Neuronal stem cell (in vitro differentiated cells): ENCODE data around the gene CEP85L.

Source experiments
- DNase-seq: peaks from one replicate; pipeline ENCODE4 v3.0.0-alpha.2; 2013; ENCODE audit warnings: low spot score
- H2AFZ ChIP-seq: one replicate; pipeline ENCODE4 v1.6.1; 2013; ENCODE audit warnings: mild to moderate bottlenecking, low read length, inconsistent platforms
- H2AK5ac ChIP-seq: 2 replicates; pipeline ENCODE4 v1.6.1; 2013; ENCODE audit warnings: low read depth, mild to moderate bottlenecking, inconsistent platforms, low read length, moderate library complexity, mixed read lengths
- H2BK120ac ChIP-seq: 2 replicates; pipeline ENCODE4 v1.6.1; 2013; ENCODE audit warnings: low read depth, mild to moderate bottlenecking, inconsistent platforms, low read length, moderate library complexity, mixed read lengths
- H2BK12ac ChIP-seq: one replicate; pipeline ENCODE4 v1.6.1; 2013; ENCODE audit warnings: low read length, inconsistent platforms
- H2BK15ac ChIP-seq: 2 replicates; pipeline ENCODE4 v1.6.1; 2013; ENCODE audit warnings: mild to moderate bottlenecking, low read length, inconsistent platforms, mixed read lengths
- H2BK5ac ChIP-seq: one replicate; pipeline ENCODE4 v1.6.1; 2013; ENCODE audit warnings: inconsistent platforms, mild to moderate bottlenecking, low read length, moderate library complexity
- H3K14ac ChIP-seq: one replicate; pipeline ENCODE4 v1.6.1; 2013; ENCODE audit warnings: low read length, inconsistent platforms
- H3K18ac ChIP-seq: 2 replicates; pipeline ENCODE4 v1.6.1; 2013; ENCODE audit warnings: low read length, inconsistent platforms
- H3K23ac ChIP-seq: 2 replicates; pipeline ENCODE4 v1.6.1; 2013; ENCODE audit warnings: low read depth, mild to moderate bottlenecking, mixed read lengths, low read length, inconsistent platforms; ENCODE audit not compliant: poor library complexity
- H3K27ac ChIP-seq: replicated peaks from 3 replicates; pipeline ENCODE4 v1.5.1; 2013; ENCODE audit warnings: low read length, inconsistent platforms
- H3K27me3 ChIP-seq, 3 experiments: 2 replicates each; pipeline ENCODE4 v1.6.1; 2013; ENCODE audit warnings: low read length in 3 of 3, mild to moderate bottlenecking in 2 of 3, inconsistent platforms in 1 of 3, low read depth in 1 of 3, mixed read lengths in 1 of 3, moderate library complexity in 1 of 3; ENCODE audit not compliant: control insufficient read depth in 3 of 3, insufficient read depth in 3 of 3
- H3K36me3 ChIP-seq, 2 donors: replicated peaks in 1 of 2; 2 replicates each; pipeline ENCODE4 v1.6.1; 2013; ENCODE audit warnings: low read length in 2 of 2; ENCODE audit not compliant: control insufficient read depth in 2 of 2, insufficient read depth in 2 of 2
- H3K4ac ChIP-seq: 2 replicates; pipeline ENCODE4 v1.6.1; 2013; ENCODE audit warnings: inconsistent platforms, mild to moderate bottlenecking, low read length, moderate library complexity
- H3K4me1 ChIP-seq, 2 donors: 1 replicate in 1 of 2; 2 replicates in 1 of 2; pipeline ENCODE4 v1.6.1; 2013; ENCODE audit warnings: low read length in 2 of 2, low read depth in 1 of 2; ENCODE audit not compliant: control insufficient read depth in 2 of 2, insufficient read depth in 1 of 2
- H3K4me2 ChIP-seq: one replicate; pipeline ENCODE4 v1.6.1; 2013; ENCODE audit warnings: mild to moderate bottlenecking, low read length, inconsistent platforms; ENCODE audit not compliant: insufficient read depth, poor library complexity, severe bottlenecking
- H3K4me3 ChIP-seq, 2 donors: 2 replicates each; pipeline ENCODE4 v1.5.1; 2013; ENCODE audit warnings: low read length in 2 of 2, mild to moderate bottlenecking in 2 of 2, inconsistent platforms in 1 of 2, moderate library complexity in 1 of 2
- H3K79me1 ChIP-seq: one replicate; pipeline ENCODE4 v1.6.1; 2013; ENCODE audit warnings: low read depth, mild to moderate bottlenecking, inconsistent platforms, low read length, moderate library complexity
- H3K9ac ChIP-seq: one replicate; pipeline ENCODE4 v1.6.1; 2013; ENCODE audit warnings: mild to moderate bottlenecking, low read depth, low read length, inconsistent platforms; ENCODE audit not compliant: poor library complexity
- H3K9me3 ChIP-seq, 2 donors: replicated peaks in 1 of 2; 2 replicates each; pipeline versions ENCODE3 to v1.6.1; 2013; ENCODE audit warnings: low read length in 2 of 2, mild to moderate bottlenecking in 2 of 2, inconsistent platforms in 1 of 2, low read depth in 1 of 2, mixed read lengths in 1 of 2, moderate library complexity in 1 of 2; ENCODE audit not compliant: control insufficient read depth in 2 of 2, insufficient read depth in 1 of 2
- H4K8ac ChIP-seq: one replicate; pipeline ENCODE4 v1.6.1; 2013; ENCODE audit warnings: low read depth, mild to moderate bottlenecking, inconsistent platforms, low read length, moderate library complexity
- H4K91ac ChIP-seq: one replicate; pipeline ENCODE4 v1.6.1; 2013; ENCODE audit warnings: low read length, low read depth, mild to moderate bottlenecking, inconsistent platforms; ENCODE audit not compliant: poor library complexity
- WGBS, 2 donors: extraction: QIAGEN DNeasy Blood & Tissue Kit; methylation state at CpG; one replicate each; pipeline ENCODE4 v1.1.7; 2013; ENCODE audit warnings: missing lambda C conversion rate in 2 of 2, mixed read lengths in 1 of 2; ENCODE audit not compliant: insufficient read length in 2 of 2, insufficient replicate concordance in 1 of 2; ENCODE audit errors: extremely low coverage in 2 of 2; 5-methylcytosine and 5-hydroxymethylcytosine counted together

The CEP85L gene

DNA sequence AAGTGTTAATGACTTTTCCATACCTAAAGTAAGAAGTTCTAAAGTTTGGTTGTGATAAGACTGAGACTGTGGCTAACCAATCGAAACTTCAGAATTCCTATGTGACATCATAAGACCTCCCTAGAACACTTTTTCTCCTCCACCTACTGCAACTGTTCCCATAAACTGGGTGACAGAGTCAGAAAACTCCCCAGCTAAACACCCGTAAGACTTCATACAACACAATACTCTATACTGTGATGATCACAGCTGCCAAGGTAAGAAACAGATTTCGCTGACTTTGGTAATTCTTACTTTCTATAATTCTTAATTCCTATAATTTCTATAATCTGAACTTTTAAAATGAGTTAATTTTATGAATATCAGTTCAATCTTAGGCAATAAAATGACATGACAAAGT lies 103.3 kb downstream of the CEP85L start, which contains the start of gene PLN:
TSS of gene PLN (plus strand) at position 161 of the 400 bp plus-strand sequence. CDS start 10,626 bp downstream, outside the sequence.
- no peaks in the 10 kb centered on the region for H3K4me1 ChIP-seq
- no peak within 1 kb of the TSS for H2BK15ac ChIP-seq
- no peak within 1 kb of the TSS for H3K14ac ChIP-seq
- no CpG with 5 or more reads among the region's 3 CpGs for WGBS, 2 donors
- no peak within 1 kb of the TSS for H4K8ac ChIP-seq
- no peak within 1 kb of the TSS for H3K4me2 ChIP-seq
- H3K79me1 ChIP-seq = no peaks in the 10 kb centered on the region
- H3K4ac ChIP-seq = no peak within 1 kb of the TSS
- H3K36me3 ChIP-seq = no peaks in the 10 kb centered on the region
- H3K9ac ChIP-seq = no peak within 1 kb of the TSS
- H4K91ac ChIP-seq = no peak within 1 kb of the TSS
- H3K27me3 ChIP-seq = no peaks in the 10 kb centered on the region
- no peak within 1 kb of the TSS for H2BK5ac ChIP-seq
- H2BK12ac ChIP-seq = no peak within 1 kb of the TSS
- no peak within 1 kb of the TSS for H3K23ac ChIP-seq
- H3K9me3 ChIP-seq = no peaks in the 10 kb centered on the region
- no peak within 1 kb of the TSS for H3K18ac ChIP-seq
- no peak for DNase-seq
- H2AFZ ChIP-seq = no peak within 1 kb of the TSS
- H3K27ac ChIP-seq = no peak within 1 kb of the TSS
- no peak within 1 kb of the TSS for H2AK5ac ChIP-seq
- H3K4me3 ChIP-seq = no peak within 1 kb of the TSS
- no peak within 1 kb of the TSS for H2BK120ac ChIP-seq

DNA sequence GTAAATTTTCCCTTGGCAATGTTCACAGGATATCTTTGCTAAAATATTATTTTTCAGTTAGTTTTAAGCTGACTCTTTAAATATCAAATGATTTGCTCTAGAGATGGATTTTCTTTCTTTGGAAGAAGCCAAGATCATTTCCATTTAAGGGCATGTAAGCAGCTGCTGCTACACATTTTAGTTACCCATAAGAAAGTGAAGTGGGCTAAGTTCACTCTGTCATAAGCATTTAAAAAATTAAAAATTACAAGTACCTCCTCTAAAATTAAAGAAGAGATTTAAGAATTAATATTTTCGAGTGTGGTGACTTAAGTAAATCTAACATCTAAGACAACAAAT lies 104.5 kb downstream of the CEP85L start:
- DNase-seq = no peak

DNA sequence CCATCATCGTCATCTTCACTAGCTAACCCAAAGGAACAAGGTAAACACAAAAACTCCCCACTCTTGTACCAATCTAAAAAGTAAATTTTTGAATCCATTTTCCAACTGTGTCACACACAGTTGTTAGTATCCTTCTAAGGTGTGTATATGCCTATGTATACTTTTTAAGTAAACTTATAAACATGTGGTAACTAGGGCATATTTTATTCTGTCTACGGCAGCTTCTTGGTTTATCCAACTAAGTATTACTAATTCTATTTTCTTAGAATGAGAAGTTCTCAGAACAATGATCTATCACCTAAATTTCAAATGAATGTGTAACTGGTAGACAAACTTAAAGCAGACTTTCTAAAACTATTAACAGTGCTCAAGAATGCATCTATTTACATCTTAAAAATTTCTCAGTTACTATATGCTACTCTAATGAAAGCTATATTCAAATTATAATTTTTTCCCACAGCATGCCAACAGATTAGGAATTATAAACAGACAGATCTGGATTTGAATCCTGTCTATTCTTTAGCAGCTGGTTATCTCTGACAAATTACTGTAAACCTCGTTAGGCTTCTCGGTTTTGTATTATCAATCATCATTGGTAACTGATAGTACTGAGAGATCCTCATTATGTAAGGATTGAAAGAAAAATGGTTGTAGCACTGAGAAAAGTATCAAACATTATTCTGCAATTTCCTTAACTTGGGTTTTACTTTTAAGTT lies 105.1 kb downstream of the CEP85L start:
- no peaks in the 10 kb centered on the region for H3K4me1 ChIP-seq
- no peak overlapping the region for H2BK5ac ChIP-seq
- no CpG with 5 or more reads among the region's 4 CpGs for WGBS, 2 donors
- H3K4me2 ChIP-seq = no peak overlapping the region
- H2AFZ ChIP-seq = no peak overlapping the region
- no peak overlapping the region for H2BK120ac ChIP-seq
- no peak for DNase-seq
- H2AK5ac ChIP-seq = no peak overlapping the region
- no peak overlapping the region for H2BK12ac ChIP-seq
- H4K91ac ChIP-seq = no peak overlapping the region
- no peak overlapping the region for H3K27ac ChIP-seq
- no peak overlapping the region for H3K18ac ChIP-seq
- H3K79me1 ChIP-seq = no peaks in the 10 kb centered on the region
- no peak overlapping the region for H3K14ac ChIP-seq
- H3K23ac ChIP-seq = no peak overlapping the region
- no peak overlapping the region for H2BK15ac ChIP-seq
- H4K8ac ChIP-seq = no peak overlapping the region
- no peaks in the 10 kb centered on the region for H3K9me3 ChIP-seq
- no peaks in the 10 kb centered on the region for H3K27me3 ChIP-seq
- no peaks in the 10 kb centered on the region for H3K36me3 ChIP-seq
- no peak overlapping the region for H3K4me3 ChIP-seq
- no peak overlapping the region for H3K9ac ChIP-seq
- no peak overlapping the region for H3K4ac ChIP-seq

More for the DNA sequence above, 104.5 kb downstream of the CEP85L start:
- no peak overlapping the region for H3K4me2 ChIP-seq
- no peak overlapping the region for H3K27ac ChIP-seq
- H2BK15ac ChIP-seq = no peak overlapping the region
- H3K23ac ChIP-seq = no peak overlapping the region
- no peak overlapping the region for H2BK120ac ChIP-seq
- H3K4me1 ChIP-seq = no peaks in the 10 kb centered on the region
- no peak overlapping the region for H2BK12ac ChIP-seq
- H3K4ac ChIP-seq = no peak overlapping the region
- H3K14ac ChIP-seq = no peak overlapping the region
- no peak overlapping the region for H2AFZ ChIP-seq
- H3K4me3 ChIP-seq = no peak overlapping the region
- no peaks in the 10 kb centered on the region for H3K9me3 ChIP-seq
- H3K9ac ChIP-seq = no peak overlapping the region
- no peak overlapping the region for H2AK5ac ChIP-seq
- no peaks in the 10 kb centered on the region for H3K27me3 ChIP-seq
- WGBS, 2 donors = no CpG with 5 or more reads among the region's 1 CpG
- H3K18ac ChIP-seq = no peak overlapping the region
- no peaks in the 10 kb centered on the region for H3K36me3 ChIP-seq
- H4K8ac ChIP-seq = no peak overlapping the region
- H3K79me1 ChIP-seq = no peaks in the 10 kb centered on the region
- H4K91ac ChIP-seq = no peak overlapping the region
- no peak overlapping the region for H2BK5ac ChIP-seq

DNA sequence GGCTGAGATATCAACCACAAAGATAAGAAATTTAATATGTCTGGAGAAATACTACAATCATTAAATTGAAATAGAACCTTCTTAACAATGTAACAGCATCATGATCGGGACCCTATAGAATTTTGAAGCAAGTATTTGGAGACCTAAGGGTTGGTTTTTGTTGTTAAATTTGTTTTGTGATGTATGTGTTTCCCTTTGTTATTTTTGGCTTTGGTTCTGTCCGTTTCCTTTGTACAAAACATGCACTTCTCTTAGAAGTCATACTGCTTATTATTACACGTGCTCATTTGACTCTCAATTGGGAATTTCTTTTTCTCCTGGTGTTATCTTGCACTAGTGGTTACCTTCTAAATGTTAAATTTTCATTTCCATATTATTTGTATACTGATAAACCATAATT lies 107.3 kb downstream of the CEP85L start:
- H3K79me1 ChIP-seq = no peaks in the 10 kb centered on the region
- H2BK120ac ChIP-seq = no peak overlapping the region
- no peak overlapping the region for H2AK5ac ChIP-seq
- H3K36me3 ChIP-seq = no peaks in the 10 kb centered on the region
- H3K4ac ChIP-seq = no peak overlapping the region
- no peak overlapping the region for H3K18ac ChIP-seq
- no peak overlapping the region for H2BK12ac ChIP-seq
- no peak overlapping the region for H3K23ac ChIP-seq
- H4K91ac ChIP-seq = no peak overlapping the region
- H2AFZ ChIP-seq = no peak overlapping the region
- H2BK15ac ChIP-seq = no peak overlapping the region
- H2BK5ac ChIP-seq = no peak overlapping the region
- H3K27ac ChIP-seq = no peak overlapping the region
- H3K4me1 ChIP-seq = no peaks in the 10 kb centered on the region
- DNase-seq = no peak
- WGBS, 2 donors = no CpG with 5 or more reads among the region's 3 CpGs
- no peak overlapping the region for H3K4me2 ChIP-seq
- no peaks in the 10 kb centered on the region for H3K9me3 ChIP-seq
- no peaks in the 10 kb centered on the region for H3K27me3 ChIP-seq
- H4K8ac ChIP-seq = no peak overlapping the region
- H3K4me3 ChIP-seq = no peak overlapping the region
- H3K14ac ChIP-seq = no peak overlapping the region
- H3K9ac ChIP-seq = no peak overlapping the region
